Stimulated activated naive CD8-positive, alpha-beta T cell treated with anti-CD3 and anti-CD28 coated beads, Interleukin-15, amount 100 ng/mL, for 72 hours (primary cell): ENCODE measurements around the gene MATK.

Experiments used
- ATAC-seq: fragments of 150-1000 bp; cut with Tn5 transposase; 2 replicates; pipeline ENCODE4 v1.10.0; 2021; ENCODE audit warnings: mild to moderate bottlenecking, moderate library complexity
- DNase-seq, 2 donors: peaks; one replicate each; pipeline ENCODE4 v3.0.0; 2021 to 2022
- H3K27ac Mint-ChIP-seq, 2 donors: one replicate each; pipeline ENCODE4 v1.8.0; 2022; ENCODE audit warnings: mild to moderate bottlenecking in 2 of 2, mixed read lengths in 2 of 2, moderate library complexity in 2 of 2
- H3K27me3 Mint-ChIP-seq: one replicate; pipeline ENCODE4 v1.8.0; 2022; ENCODE audit warnings: mixed read lengths
- H3K4me1 Mint-ChIP-seq: one replicate; pipeline ENCODE4 v1.8.0; 2022; ENCODE audit warnings: mild to moderate bottlenecking, mixed read lengths
- H3K4me3 Mint-ChIP-seq, 2 donors: one replicate each; pipeline ENCODE4 v1.8.0; 2022; ENCODE audit warnings: mild to moderate bottlenecking in 2 of 2, mixed read lengths in 2 of 2, moderate library complexity in 1 of 2
- H3K9me3 Mint-ChIP-seq, 2 donors: one replicate each; pipeline ENCODE4 v1.8.0; 2022; ENCODE audit warnings: mixed read lengths in 2 of 2

The MATK gene

GRCh38 chr19:3784607-3785450, 1.4 kb downstream of the MATK start:
- Mint-ChIP-seq H3K4me3 (peak overlapping the region; percentile 72 to 85), H3K27me3 (no peaks in the 10 kb centered on the region), H3K27ac (no peak overlapping the region), H3K9me3 (peaks cover 12 to 17% of the 10 kb centered on the region in 2 donors), H3K4me1 (peaks cover 24% of the 10 kb centered on the region)
- no peak for ATAC-seq
- DNase-seq = no peak

- Mint-ChIP-seq H3K27ac (no peak overlapping the region), H3K4me3 (peak overlapping the region; percentile 72 to 85), H3K9me3 (peaks cover 12 to 17% of the 10 kb centered on the region in 2 donors), H3K27me3 (no peaks in the 10 kb centered on the region), H3K4me1 (peaks cover 17% of the 10 kb centered on the region)
- peak; percentile 46 for ATAC-seq
- peak; percentile 54 to 58 for DNase-seq
These were observed 2.3 kb downstream of the MATK start for GRCh38 chr19:3783660-3784584.

GRCh38 chr19:3782903-3783302, 3.3 kb downstream of the MATK start:
- ATAC-seq (no peak), DNase-seq (no peak)
- H3K9me3 Mint-ChIP-seq = peaks cover 12 to 17% of the 10 kb centered on the region in 2 donors
- H3K4me3 Mint-ChIP-seq = no peak overlapping the region
- H3K4me1 Mint-ChIP-seq = peaks cover 14% of the 10 kb centered on the region
- no peaks in the 10 kb centered on the region for H3K27me3 Mint-ChIP-seq
- H3K27ac Mint-ChIP-seq = peak overlapping the region in 1 of 2 donors; percentile 63

GRCh38 chr19:3782330-3782729, 3.9 kb downstream of the MATK start:
- ATAC-seq (no peak), DNase-seq (no peak)
- Mint-ChIP-seq H3K4me1 (peaks cover 14% of the 10 kb centered on the region), H3K9me3 (peaks cover 12 to 17% of the 10 kb centered on the region in 2 donors), H3K4me3 (no peak overlapping the region), H3K27ac (no peak overlapping the region), H3K27me3 (no peaks in the 10 kb centered on the region)

GRCh38 chr19:3781603-3782002, 4.6 kb downstream of the MATK start:
- Mint-ChIP-seq H3K9me3 (peaks cover 12 to 17% of the 10 kb centered on the region in 2 donors), H3K27ac (no peak overlapping the region), H3K4me1 (peaks cover 14% of the 10 kb centered on the region), H3K27me3 (no peaks in the 10 kb centered on the region), H3K4me3 (no peak overlapping the region)
- DNase-seq = no peak
- no peak for ATAC-seq

GRCh38 chr19:3780786-3781304, 5.3 kb downstream of the MATK start:
- Mint-ChIP-seq H3K27ac (no peak overlapping the region), H3K9me3 (peaks cover 12 to 17% of the 10 kb centered on the region in 2 donors), H3K27me3 (no peaks in the 10 kb centered on the region), H3K4me1 (peaks cover 14% of the 10 kb centered on the region), H3K4me3 (no peak overlapping the region)
- ATAC-seq = no peak
- no peak for DNase-seq

GRCh38 chr19:3778899-3779723, 7.1 kb downstream of the MATK start:
- DNase-seq = no peak
- Mint-ChIP-seq H3K4me1 (peaks cover under 1% of the 10 kb centered on the region), H3K27ac (no peak overlapping the region), H3K4me3 (no peak overlapping the region), H3K9me3 (peaks cover 12 to 17% of the 10 kb centered on the region in 2 donors), H3K27me3 (no peaks in the 10 kb centered on the region)
- ATAC-seq = no peak

GRCh38 chr19:3778104-3778867, 7.9 kb downstream of the MATK start:
- peaks cover 12 to 17% of the 10 kb centered on the region in 2 donors for H3K9me3 Mint-ChIP-seq
- H3K27me3 Mint-ChIP-seq = no peaks in the 10 kb centered on the region
- H3K27ac Mint-ChIP-seq = no peak overlapping the region
- ATAC-seq (no peak), DNase-seq (no peak)
- no peak overlapping the region for H3K4me3 Mint-ChIP-seq
- H3K4me1 Mint-ChIP-seq = no peaks in the 10 kb centered on the region

- Mint-ChIP-seq H3K4me3 (no peak overlapping the region), H3K9me3 (peaks cover 3 to 5% of the 10 kb centered on the region in 2 donors), H3K4me1 (no peaks in the 10 kb centered on the region), H3K27ac (no peak overlapping the region), H3K27me3 (no peaks in the 10 kb centered on the region)
- ATAC-seq = no peak
- DNase-seq = no peak
These were observed 9.6 kb downstream of the MATK start for GRCh38 chr19:3776479-3777040.

- Mint-ChIP-seq H3K9me3 (no peaks in the 10 kb centered on the region), H3K27ac (no peak overlapping the region), H3K27me3 (no peaks in the 10 kb centered on the region), H3K4me3 (no peak overlapping the region), H3K4me1 (no peaks in the 10 kb centered on the region)
- ATAC-seq = no peak
- no peak for DNase-seq
These were observed 10.3 kb downstream of the MATK start for GRCh38 chr19:3775831-3776230.

GRCh38 chr19:3775374-3775711, 10.8 kb downstream of the MATK start:
- H3K27me3 Mint-ChIP-seq = no peaks in the 10 kb centered on the region
- no peak for DNase-seq
- H3K9me3 Mint-ChIP-seq = no peaks in the 10 kb centered on the region
- H3K27ac Mint-ChIP-seq = no peak overlapping the region
- H3K4me3 Mint-ChIP-seq = no peak overlapping the region
- H3K4me1 Mint-ChIP-seq = no peaks in the 10 kb centered on the region
- no peak for ATAC-seq

GRCh38 chr19:3774621-3775373, 11.4 kb downstream of the MATK start:
- Mint-ChIP-seq H3K9me3 (no peaks in the 10 kb centered on the region), H3K27me3 (no peaks in the 10 kb centered on the region), H3K27ac (no peak overlapping the region), H3K4me1 (no peaks in the 10 kb centered on the region), H3K4me3 (no peak overlapping the region)
- ATAC-seq (no peak), DNase-seq (no peak)

GRCh38 chr19:3773814-3774515, 12.2 kb downstream of the MATK start:
- DNase-seq = no peak
- Mint-ChIP-seq H3K4me1 (no peaks in the 10 kb centered on the region), H3K4me3 (no peak overlapping the region), H3K27ac (no peak overlapping the region), H3K9me3 (no peaks in the 10 kb centered on the region), H3K27me3 (no peaks in the 10 kb centered on the region)
- ATAC-seq = no peak
